Measurements from ENCODE around the gene GGACT.

GRCh38 chr13:100523411-100523810 lies 65.2 kb downstream of the GGACT start:
- no peak for TF ChIP-seq GATA3 (IDR thresholded peaks at IDR 0.05; ENCODE audit: low read depth, low read length)
- TF ChIP-seq GATA2 (IDR thresholded peaks at IDR 0.05; ENCODE audit: low read depth, low read length), result no peak
